ENCODE measurements around the gene ACTRT2. TPM values are rescaled to one million over a fixed set of nuclear protein-coding genes. Genes with fewer than 3 reads are reported as not detected.

The ACTRT2 gene
- total and polyA plus RNA-seq, 2 experiments from 2014 or later: not detected

GRCh38 chr1:3061566-3061965 lies 40.3 kb downstream of the ACTRT2 start:
- 58% methylated on average over 5 of the region's 5 CpGs for WGBS (ENCODE audit: low lambda C conversion rate, missing lambda C conversion rate)
- no peaks in the 10 kb centered on the region for H3K79me2 ChIP-seq
- H2AFZ ChIP-seq: no peak overlapping the region
- H3K27me3 ChIP-seq: peaks cover 77% of the 10 kb centered on the region
- no peak overlapping the region for H3K27ac ChIP-seq
- H3K9me2 ChIP-seq (replicated peaks; ENCODE audit: insufficient read depth): no peaks in the 10 kb centered on the region
- H3K4me3 ChIP-seq: no peak overlapping the region
- no peaks in the 10 kb centered on the region for H4K20me1 ChIP-seq (ENCODE audit: insufficient read depth, poor library complexity, severe bottlenecking)
- H3K36me3 ChIP-seq (replicated peaks; ENCODE audit: insufficient read depth, low read depth): no peaks in the 10 kb centered on the region
- H3K4me2 ChIP-seq: no peak overlapping the region
- no peak for DNase-seq (ENCODE audit: low spot score)
- TF ChIP-seq EZH2phosphoT487 (IDR thresholded peaks at IDR 0.05; ENCODE audit: low read depth, severe bottlenecking, unreplicated experiment): no peak
- no peak for TF ChIP-seq EZH2 (IDR thresholded peaks at IDR 0.05; ENCODE audit: borderline replicate concordance)
- TF ChIP-seq, protein P1, sequence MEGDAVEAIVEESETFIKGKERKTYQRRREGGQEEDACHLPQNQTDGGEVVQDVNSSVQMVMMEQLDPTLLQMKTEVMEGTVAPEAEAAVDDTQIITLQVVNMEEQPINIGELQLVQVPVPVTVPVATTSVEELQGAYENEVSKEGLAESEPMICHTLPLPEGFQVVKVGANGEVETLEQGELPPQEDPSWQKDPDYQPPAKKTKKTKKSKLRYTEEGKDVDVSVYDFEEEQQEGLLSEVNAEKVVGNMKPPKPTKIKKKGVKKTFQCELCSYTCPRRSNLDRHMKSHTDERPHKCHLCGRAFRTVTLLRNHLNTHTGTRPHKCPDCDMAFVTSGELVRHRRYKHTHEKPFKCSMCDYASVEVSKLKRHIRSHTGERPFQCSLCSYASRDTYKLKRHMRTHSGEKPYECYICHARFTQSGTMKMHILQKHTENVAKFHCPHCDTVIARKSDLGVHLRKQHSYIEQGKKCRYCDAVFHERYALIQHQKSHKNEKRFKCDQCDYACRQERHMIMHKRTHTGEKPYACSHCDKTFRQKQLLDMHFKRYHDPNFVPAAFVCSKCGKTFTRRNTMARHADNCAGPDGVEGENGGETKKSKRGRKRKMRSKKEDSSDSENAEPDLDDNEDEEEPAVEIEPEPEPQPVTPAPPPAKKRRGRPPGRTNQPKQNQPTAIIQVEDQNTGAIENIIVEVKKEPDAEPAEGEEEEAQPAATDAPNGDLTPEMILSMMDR (IDR thresholded peaks at IDR 0.05; ENCODE audit: poor library complexity): no peak
- peaks cover 13% of the 10 kb centered on the region for H3K4me1 ChIP-seq (ENCODE audit: insufficient read depth)
- no peaks in the 10 kb centered on the region for H3K9me3 ChIP-seq (ENCODE audit: low read depth)

- TF ChIP-seq, protein P1 (IDR thresholded peaks at IDR 0.05; ENCODE audit: poor library complexity): no peak
- peak; percentile 63 for TF ChIP-seq EZH2 (IDR thresholded peaks at IDR 0.05; ENCODE audit: borderline replicate concordance)
- Histone ChIP-seq H2AFZ (no peak overlapping the region), H3K36me3 (replicated peaks; ENCODE audit: insufficient read depth, low read depth) (no peaks in the 10 kb centered on the region), H3K9me2 (replicated peaks; ENCODE audit: insufficient read depth) (no peaks in the 10 kb centered on the region), H4K20me1 (ENCODE audit: insufficient read depth, poor library complexity, severe bottlenecking) (no peaks in the 10 kb centered on the region), H3K27me3 (peaks cover 79% of the 10 kb centered on the region), H3K79me2 (no peaks in the 10 kb centered on the region), H3K4me3 (no peak overlapping the region), H3K27ac (no peak overlapping the region), H3K4me1 (ENCODE audit: insufficient read depth) (peaks cover 13% of the 10 kb centered on the region), H3K4me2 (no peak overlapping the region), H3K9me3 (ENCODE audit: low read depth) (no peaks in the 10 kb centered on the region)
- 45% methylated on average over 21 of the region's 21 CpGs for WGBS (ENCODE audit: low lambda C conversion rate, missing lambda C conversion rate)
- no peak for DNase-seq (ENCODE audit: low spot score)
These were observed 40.8 kb downstream of the ACTRT2 start for GRCh38 chr1:3061981-3062615.

DNA sequence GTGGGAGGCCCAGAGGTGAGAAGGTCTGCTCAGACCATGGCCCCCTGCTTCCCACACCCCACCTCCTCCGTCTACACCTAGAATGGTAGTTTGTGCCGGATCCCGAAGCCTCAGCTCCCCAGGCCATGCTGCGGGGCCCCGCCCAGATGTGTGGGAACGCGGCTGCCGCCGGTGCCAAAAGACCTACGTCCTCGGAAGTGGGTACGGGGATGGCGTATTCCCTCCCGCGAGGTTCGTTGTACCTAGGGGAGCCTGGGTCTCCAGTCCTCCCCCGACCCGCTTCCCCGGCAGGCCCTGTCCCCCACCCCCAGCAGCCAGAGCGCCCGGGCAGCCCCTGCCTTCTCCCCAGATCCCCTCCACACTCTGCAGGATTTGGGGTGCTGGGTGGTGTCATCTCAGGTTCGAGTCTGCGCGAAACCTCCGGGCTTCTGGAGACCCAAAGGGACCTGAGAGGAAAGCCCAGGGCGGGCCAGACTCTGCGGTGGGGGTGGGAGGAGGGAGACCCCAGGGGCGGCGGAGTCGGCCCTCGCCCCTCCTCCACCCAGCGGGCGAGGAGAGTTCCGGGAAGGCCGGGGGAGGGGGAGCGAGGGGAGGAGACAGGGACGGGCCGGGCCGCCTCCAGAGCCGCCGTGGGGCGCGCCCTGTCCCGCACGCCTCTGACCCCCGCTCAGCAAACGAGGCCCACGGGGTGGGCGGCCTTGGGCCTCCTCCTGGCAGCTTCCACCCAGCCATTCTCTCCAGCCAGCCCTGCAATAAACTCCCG lies 41.5 kb downstream of the ACTRT2 start:
- WGBS (ENCODE audit: low lambda C conversion rate, missing lambda C conversion rate): 11% methylated on average over 34 of the region's 50 CpGs
- Histone ChIP-seq H3K9me3 (ENCODE audit: low read depth) (no peaks in the 10 kb centered on the region), H3K27me3 (peaks cover 83% of the 10 kb centered on the region), H3K36me3 (replicated peaks; ENCODE audit: insufficient read depth, low read depth) (no peaks in the 10 kb centered on the region), H4K20me1 (ENCODE audit: insufficient read depth, poor library complexity, severe bottlenecking) (no peaks in the 10 kb centered on the region), H3K79me2 (no peaks in the 10 kb centered on the region), H3K27ac (no peak overlapping the region), H3K9me2 (replicated peaks; ENCODE audit: insufficient read depth) (no peaks in the 10 kb centered on the region), H2AFZ (no peak overlapping the region), H3K4me3 (no peak overlapping the region), H3K4me2 (peak overlapping the region; percentile 83), H3K4me1 (ENCODE audit: insufficient read depth) (peaks cover 14% of the 10 kb centered on the region)
- TF ChIP-seq, protein P1 (IDR thresholded peaks at IDR 0.05; ENCODE audit: poor library complexity): no peak
- peak; percentile 21 for TF ChIP-seq EZH2 (IDR thresholded peaks at IDR 0.05; ENCODE audit: borderline replicate concordance)
- no peak for DNase-seq (ENCODE audit: low spot score)

Data from hepatocyte (in vitro differentiated cells).